Measurements from ENCODE around the gene ROBO1.
"Not testable (repeated sequence)": the region's sequence is repeated elsewhere in the genome, so short reads cannot be mapped to it uniquely, and the experiment has no call there.

Gene ROBO1

DNA sequence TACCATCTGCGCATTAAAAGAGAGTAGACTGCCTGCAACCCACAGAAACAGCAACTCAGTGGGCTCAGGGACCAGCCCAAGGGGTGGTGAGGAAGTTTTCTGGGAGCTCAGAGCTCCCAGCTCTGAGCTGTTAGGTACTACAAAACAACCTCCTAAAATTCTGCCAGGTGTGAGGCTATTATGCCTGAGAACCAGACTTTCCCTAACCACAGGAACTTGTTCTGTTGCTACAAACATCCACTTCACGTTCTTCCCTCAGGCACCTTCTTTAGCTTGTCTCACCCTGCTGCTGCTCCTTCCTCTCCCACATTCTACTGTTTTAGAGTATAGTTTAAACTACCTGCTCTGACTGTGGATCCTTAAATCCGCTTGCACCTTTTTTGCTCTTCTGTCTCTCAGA, 399.4 kb downstream of the ROBO1 start:
- no peak for ATAC-seq
- no peak for DNase-seq

DNA sequence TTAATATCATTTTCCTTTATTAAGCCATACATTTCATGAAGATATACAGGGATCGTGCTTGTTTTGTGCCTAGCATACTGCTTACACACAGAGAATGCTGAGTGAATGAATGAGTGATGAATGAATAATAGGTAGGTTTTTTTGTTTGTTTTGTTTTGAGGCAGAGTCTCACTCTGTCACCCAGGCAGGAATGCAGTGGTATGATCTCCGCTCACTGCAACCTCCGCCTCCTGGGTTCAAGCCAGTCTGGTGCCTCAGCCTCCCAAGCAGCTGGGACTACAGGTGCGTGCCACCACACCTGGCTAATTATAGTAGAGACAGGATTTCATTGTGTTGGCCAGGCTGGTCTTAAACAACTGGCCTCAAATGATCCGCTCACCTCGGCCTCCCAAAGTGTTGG, 400.0 kb downstream of the ROBO1 start:
- ATAC-seq (no peak), DNase-seq (no peak)

DNA sequence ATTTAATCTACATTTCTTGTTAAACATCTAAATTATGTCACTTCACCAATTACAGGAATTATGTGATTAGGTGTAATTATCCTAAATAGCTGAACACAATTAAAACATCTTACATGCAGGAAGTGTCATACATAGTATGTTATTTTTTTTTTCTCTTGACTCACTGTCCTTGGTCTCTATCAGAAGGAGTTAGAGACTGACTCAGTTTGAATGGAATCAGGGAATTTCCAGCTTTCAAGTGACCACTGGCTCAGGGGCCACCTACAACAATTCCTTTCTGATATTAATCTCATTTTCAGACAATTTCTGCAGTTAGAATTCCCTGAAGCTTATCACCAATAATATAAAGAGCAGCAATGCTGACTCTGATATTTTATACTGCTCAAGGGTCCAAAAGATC, 400.7 kb downstream of the ROBO1 start:
- ATAC-seq (no peak), DNase-seq (no peak)

DNA sequence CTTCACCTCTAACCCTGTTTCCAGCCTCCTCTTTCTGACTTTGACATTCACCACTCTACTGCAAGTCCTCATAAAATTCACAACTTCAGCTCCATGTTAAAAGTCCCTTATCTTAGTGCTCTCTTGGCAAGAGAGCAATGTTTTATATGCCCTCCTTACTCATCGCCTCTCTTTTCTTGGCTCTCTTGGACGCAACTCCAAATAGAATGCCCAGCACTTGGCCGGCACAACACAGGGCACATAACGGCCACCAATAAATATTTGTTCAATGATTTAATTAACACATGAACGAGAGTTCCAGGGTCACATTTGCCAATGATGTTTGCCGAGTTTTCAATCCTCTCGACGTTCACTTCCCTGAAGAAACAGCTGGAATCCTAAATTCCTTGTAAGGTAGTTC, 401.4 kb downstream of the ROBO1 start:
- ATAC-seq (no peak), DNase-seq (no peak)

DNA sequence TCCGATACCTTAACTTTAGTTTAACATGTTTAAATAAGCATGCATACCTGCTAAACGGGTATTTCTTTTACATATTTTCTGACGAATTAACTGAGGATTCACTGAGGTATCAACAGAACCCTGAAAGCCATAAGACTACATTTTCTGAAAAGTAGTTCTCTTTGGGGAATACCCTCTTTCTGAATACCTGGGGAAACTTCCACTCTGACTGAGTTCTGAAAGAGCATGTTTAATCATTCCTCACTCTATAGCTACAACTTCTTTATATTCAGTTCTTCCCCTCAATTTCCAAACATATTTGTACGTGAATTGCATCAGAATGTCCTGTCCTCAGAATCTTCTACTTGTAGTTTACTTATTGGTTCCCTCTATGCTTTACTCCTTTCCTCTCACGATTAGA, 403.0 kb downstream of the ROBO1 start:
- ATAC-seq (no peak), DNase-seq (no peak)

DNA sequence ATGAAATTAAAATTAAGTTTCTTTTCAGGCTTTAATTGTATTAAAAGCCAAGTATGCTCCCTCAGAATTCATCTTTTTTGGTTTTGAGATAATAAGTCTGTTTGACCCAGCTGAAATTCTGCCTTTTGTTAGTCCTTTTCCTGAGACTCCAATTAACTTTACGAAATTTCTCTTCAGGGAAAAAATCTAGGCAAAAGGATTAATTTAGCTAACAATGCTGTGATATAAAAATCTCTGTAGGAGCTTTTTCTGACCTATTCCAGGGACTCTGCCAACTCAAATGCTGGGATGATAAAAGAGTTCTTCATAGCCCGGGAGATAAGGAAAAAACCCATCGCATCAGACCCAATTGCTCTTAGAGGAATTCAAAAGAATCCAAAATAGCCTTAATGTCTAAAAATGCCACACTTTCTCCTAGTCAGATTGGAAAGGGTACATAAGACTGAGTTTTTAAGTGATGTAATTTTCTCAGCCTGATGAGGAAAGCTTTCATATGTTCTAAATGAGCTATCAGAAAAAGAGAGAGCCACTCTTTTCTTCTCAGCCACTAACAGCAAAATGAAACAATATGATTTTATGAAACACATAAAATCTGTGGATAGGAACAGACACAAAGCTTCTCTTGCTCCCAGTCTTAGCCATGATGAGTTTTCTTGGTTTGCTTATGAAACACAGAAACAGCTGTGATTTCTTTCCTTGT, 405.1 kb downstream of the ROBO1 start:
- no peak for DNase-seq
- ATAC-seq: no peak

DNA sequence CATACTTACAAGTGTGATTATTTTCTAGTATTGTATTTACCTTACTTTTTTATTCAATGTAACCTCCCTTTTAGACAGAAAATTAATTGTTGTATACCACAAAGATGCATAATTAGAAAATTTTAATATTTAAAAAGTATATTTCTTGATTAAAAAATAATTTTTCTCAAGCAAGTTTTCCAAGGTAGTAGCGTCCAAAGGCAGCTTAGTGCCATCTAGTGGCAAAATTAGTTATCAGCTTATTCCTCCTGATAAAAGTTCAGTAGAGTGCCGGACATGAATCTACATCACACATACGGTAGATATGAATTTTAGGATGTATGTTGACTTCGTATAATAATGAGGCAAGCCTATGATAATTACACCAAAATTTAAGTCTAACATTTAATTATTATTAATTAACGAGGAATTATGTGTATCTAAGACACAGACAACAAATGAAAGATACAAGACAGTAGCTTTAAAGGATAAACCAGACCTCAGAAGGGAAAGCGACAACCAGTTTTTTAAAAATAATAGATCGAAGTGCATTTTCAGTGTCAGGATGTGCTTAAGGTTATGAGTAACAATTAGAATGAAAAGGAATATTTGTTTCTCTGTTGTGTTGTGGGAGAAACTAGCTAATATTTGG, 405.9 kb downstream of the ROBO1 start:
- ATAC-seq (no peak), DNase-seq (no peak)

DNA sequence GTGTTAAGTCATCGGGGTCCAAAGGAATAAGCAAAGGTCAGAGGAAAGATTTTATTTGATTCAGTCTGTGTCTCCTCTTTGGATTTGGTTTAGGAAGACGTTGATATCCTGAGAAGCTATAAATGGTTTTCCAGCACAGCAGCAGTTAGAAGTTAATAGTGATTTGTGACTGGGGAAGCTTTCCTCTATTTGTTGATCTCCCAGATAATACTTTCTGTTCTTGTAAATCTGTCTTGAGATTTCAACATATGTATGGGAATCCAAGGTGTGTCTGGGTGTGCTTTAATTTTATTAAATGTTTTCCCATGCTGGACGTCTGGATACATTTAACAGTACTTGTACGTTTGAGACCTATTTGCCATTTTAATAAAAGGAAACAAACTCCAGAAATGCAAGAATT, 409.5 kb downstream of the ROBO1 start:
- DNase-seq: no peak
- no peak for ATAC-seq

DNA sequence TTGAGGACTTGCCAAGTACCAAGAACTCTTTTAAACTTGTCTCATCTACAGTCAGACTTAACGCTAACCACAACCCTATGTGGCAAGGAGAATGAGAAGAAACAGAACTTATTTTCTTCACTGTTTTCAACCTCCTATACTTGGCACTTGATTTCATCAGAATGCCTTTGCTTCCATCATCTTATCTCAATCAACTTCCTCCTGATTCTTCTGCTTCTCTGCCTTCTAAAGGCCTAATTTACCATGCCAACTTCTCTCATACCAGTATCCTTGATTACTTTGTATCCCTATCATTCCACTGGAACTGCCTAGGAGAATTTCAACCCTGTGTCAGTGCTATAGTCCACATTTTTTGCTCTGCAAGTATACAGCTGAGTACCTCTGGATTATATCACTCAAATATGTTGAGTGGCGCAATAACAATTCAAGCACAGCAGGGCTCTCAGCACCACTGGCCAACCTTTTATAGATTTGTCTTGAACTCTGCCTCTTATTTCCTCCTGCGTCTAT, 413.6 kb downstream of the ROBO1 start:
- no peak for DNase-seq

DNA sequence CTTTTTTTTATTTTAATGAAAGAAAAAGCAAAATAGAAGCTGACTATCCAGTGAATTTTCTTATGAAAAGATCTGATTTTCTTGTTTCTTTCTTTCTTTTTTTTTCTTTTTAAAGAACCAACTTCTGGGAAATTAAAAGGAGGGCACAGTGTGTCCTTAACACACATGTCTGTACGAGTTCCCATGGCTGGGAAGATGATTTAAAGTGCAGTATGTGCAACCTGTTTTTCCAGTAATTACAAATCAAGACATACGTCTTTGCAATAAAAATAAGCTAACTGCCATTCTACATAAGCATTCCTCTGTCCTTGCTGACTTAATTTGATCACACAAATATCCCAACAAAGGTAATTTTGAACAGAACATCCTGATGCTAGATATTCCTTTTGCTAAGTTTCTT, 416.1 kb downstream of the ROBO1 start:
- DNase-seq: no peak
- no peak for ATAC-seq

More for the DNA sequence above, 413.6 kb downstream of the ROBO1 start:
- ATAC-seq: no peak

DNA sequence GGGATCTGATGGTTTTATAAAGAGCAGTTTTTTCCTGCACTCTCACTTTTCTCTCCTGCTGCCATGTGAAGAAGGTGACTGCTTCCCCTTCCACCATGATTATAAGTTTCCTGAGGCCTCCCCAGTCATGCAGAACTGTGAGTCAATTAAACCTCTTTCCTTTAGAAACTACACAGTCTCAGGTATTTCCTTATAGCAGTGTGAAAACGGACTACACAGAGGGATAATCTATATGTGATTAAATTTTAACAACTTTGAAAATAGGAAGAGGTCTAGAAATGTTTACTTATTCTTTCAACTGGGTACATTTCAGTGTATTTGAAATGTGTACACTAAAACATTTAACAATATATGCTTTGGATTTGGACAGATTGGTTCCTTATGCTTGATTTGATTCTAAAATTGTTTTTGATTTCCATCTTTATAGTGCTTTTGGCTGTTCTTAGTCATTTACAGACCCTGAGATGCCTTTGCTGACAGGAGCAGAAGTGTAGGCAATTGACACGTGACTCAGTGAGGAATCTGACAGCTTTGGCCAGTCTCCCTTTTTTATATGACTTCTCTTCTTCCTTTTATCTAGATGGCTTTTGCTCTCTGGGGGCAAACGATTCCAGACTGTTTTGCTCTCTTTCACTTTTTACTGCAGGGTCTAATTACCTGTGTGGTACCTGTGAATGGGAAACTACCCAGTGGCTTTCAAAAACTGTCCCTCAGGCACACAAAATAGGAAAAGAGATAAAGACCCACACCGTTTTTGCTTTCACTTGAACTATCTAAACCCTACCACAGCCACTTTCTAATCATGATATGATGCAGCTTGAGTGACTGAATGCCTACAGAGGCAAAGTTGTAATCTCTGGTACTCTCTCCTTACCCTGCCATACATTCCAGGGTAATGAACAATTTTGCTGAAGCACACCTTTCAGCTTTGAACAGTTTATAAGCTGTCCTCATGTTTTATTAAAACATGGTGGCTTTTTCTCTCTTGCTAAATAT, 422.6 kb downstream of the ROBO1 start:
- ATAC-seq: no peak

DNA sequence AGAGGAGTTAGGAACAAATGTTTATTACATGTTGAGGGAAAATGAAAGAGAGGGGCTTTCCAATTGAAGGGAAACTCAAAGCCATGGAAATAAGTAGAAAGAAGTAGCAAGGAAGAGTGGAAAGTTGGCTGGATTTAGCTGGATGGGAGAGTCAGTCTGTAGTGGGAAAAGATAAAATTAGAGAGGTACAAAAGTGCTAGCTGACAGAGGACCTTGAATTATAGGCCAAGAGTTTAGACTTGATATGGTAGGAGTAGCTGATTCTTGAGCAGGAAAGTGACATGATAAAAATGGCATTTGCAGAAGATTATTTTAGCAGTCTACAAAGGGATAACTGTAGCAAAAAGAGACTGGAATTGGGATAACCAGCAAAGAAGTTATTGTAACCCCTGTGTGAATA, 425.8 kb downstream of the ROBO1 start:
- no peak for ATAC-seq
- DNase-seq: no peak

More for the DNA sequence above, 422.6 kb downstream of the ROBO1 start:
- DNase-seq: no peak

DNA sequence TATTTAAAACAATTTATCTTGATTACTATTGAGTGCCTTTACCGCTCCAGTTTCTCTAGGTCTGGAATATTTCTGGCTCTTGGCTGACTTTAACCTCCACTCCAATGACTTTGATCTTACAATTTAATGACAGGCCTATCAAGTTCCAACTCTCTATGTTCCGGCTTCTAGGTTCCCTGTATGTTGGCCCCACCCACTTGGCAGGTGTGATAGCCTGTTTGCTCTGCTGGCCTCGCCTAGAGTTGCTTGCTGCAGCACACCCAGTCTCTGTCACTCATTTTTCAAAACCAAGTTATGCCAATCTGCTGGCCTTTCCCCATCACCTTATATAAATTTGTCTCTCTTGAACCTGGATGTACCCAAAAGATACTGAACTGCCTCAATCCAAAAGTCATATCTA, 428.0 kb downstream of the ROBO1 start:
- DNase-seq: no peak

DNA sequence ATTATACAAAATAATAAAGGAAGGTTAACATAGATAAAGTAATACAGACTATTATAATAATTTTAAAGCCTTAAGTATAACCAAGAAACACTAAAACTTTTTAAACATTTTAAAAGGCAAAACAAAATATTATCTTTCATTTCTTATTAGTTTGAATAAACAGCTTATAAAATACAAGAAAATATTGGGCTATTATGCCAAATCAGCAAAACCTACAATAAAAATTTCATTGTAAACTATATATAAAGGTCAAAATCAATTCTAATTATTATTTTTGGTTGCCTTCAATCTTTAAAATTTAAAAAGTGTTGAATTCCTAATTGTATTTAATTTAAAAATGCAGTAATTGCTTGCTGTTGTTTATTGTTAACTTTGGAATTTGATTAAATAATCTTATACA, 430.0 kb downstream of the ROBO1 start:
- DNase-seq: no peak

More for the DNA sequence above, 428.0 kb downstream of the ROBO1 start:
- ATAC-seq: no peak

DNA sequence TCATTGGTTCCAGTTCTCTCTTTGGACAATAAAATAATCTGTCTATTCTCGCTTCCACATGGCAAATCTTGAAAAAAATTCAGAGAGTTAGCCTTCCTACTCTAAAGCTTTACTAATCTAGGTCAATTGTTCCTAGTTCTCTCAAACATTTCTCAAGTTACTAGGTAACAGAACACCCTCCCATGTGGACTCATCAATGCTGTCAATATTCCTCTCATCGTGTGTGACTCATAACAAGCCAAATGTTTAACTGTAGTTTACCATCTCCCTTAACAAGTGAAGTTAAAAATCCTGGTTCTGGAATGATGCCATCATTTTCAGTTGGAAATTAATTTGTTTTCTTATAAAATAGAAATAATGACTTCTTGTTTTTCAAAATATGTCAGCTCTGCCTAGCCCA, 438.6 kb downstream of the ROBO1 start:
- ATAC-seq: no peak

More for the DNA sequence above, 430.0 kb downstream of the ROBO1 start:
- ATAC-seq: no peak

DNA sequence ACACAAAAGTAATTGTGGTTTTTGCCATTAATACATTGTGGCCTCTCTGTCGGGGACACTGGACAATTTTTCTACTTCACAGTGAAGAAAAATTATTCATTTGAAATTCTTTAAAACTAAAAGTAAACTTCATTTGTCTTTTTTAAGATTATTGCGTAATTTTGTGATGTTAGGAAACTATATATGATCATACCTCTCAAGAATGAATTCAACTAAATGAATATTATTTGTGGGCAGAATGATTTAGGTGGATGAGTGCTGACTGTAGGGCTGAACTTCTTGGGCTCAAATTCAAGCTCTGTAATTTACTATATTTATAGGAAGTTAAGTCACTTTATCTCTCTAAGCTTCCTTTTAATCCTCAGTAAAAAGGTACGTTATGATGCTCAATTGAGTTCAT, 441.2 kb downstream of the ROBO1 start:
- DNase-seq (no peak), ATAC-seq (no peak)

More for the DNA sequence above, 438.6 kb downstream of the ROBO1 start:
- DNase-seq: no peak

DNA sequence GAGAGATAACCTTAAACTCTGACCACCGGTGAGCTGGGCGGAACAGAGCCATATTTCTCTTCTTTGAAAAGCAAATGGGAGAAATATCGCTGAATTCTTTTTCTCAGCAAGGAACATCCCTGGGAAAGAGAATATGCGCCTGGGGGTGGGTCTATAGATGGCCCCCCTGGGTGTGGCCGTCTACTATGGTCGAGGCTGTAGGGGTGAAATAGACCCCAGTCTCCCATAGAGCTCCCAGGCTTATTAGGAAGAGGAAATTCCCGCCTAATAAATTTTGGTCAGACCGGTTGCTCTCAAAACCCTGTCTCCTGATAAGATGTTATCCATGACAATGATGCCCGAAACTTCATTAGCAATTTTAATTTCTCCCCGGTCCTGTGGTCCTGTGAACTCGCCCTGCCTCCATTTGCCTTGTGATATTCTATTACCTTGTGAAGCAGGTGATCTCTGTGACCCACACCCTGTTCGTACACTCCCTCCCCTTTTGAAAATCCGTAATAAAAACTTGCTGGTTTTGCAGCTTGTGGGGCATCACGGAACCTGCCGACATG, 441.9 kb downstream of the ROBO1 start:
- ATAC-seq, DNase-seq: not testable (repeated sequence)

DNA sequence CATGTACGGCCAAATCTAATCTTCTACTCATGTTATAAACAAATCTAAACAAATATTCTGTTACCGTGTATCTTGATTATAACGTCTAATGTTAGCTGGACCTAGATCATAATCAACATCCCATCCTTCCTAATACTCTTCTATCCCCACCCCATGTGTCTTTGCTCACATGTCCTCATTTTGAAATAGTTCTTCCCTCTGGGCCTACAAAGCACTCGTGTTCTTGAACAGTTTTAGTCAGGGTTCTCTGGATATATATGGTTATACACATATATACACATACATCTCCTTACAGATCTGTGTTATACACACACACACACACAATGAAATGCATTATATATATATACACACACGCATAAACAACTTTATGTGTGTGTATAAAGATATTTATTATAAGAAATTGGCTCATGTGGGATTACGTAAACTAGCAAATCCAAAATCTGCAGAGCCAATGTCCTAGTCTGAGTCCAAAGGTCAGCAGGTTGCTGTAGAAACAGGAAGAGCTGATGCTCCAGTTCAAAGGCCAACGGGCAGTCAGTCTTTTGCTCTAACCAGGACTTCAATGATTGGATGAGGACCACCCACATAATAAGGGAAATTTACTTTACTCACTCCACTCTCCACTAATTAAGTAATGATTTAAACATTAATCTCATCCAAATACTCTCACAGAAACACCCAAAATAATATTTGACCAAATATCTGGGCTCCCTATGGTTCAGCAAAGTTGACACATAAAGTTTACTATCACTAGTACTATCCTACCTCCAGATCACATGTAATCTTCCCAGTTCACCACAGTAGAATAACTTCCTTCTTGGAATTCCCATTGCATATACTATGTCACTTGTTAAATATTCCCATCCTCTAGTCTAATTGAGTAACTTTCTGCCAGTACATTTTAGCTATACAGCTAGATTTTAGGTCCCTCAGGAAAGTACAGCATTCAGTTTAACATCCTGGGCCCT, 450.0 kb downstream of the ROBO1 start:
- ATAC-seq: no peak
- no peak for DNase-seq

DNA sequence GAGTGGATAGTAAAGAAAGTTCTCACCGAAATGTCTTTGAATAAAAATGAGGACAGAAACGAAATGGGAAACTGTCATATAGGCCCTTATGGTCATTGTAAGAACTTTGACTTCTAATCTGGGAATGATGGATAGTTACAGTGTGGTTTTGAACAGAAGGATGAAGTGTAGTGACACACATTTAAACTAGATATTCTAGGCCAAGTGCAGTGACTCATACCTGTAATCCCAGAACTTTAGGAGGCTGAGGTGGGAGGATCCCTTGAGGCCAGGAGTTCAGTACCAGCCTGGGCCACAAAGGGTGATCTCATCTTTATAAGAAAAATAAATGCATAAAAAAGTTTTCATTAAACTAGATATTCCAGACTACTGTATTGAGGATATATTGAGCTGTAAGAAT, 452.8 kb downstream of the ROBO1 start:
- no peak for ATAC-seq
- DNase-seq: no peak

DNA sequence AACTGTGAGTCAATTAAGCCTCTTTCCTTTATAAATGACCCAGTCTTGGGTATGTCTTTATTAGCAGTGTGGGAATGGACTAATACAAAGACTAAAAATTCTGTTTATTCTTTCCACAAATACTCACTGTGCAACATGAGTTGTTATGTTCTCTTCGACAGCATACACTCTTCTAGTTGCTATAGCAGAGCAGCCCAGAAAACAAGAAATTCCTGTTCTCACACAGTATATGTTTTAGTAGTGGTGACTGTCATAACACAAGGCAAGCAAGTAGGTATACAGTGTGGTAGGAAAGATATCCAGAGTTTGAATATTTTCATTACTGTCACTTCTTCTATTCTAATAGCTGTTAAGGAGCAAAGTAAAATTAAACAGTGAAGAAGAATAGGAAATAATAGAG, 453.3 kb downstream of the ROBO1 start:
- ATAC-seq (no peak), DNase-seq (no peak)

DNA sequence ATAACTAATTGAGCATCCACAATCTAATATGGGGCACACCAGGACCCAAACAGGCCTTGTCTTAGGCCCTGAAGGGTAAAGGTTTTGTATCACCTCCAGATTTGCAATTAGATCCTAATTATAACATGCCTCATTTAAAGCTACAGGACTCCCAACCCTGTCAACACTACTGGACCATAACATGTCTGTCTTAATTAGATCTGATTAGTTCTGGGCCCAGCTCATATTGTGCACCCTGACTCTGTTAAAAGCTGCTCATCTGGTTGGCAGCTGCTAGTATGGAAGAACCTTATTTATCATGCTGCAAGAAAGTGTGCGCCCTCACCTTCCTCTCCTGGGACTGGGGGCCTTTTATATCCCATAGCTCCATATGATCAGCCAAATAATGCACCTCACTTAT, 457.8 kb downstream of the ROBO1 start:
- no peak for ATAC-seq
- DNase-seq: no peak

Data from stimulated activated naive CD8-positive, alpha-beta T cell treated with anti-CD3 and anti-CD28 coated beads, Interleukin-15, Interleukin-2, amounts not matched to agents 100 U/mL and 50 U/mL, for 24 hours (primary cell).